Erythroblast (primary cell): ENCODE results near the gene CHRNA4.

ENCODE experiments used
- GATA1 ChIP-seq: IDR thresholded peaks from 2 replicates; pipeline ENCODE4 v1.6.1; 2011; ENCODE audit warnings: low read depth, mild to moderate bottlenecking, control low read depth, low read length, moderate library complexity
- POLR2A ChIP-seq: IDR thresholded peaks from 2 replicates; pipeline ENCODE4 v1.6.1; 2011; ENCODE audit warnings: mild to moderate bottlenecking, low read length

GRCh38 chr20:63357921-63358905 is 2.9 kb downstream of the CHRNA4 start:
- no peak for TF ChIP-seq POLR2A
- no peak for TF ChIP-seq GATA1
